HG02870 (cell line): ENCODE results near the gene CERCAM.
A peak's percentile ranks its signal among the peaks of the same experiment; 100 is the strongest.
"Not testable (repeated sequence)": the region's sequence is repeated elsewhere in the genome, so short reads cannot be mapped to it uniquely, and the experiment has no call there.

Experiments
- ATAC-seq: cut with Tn5 transposase; IDR thresholded peaks from one replicate; pipeline ENCODE4 v1.9.1; 2021; ENCODE audit warnings: mild to moderate bottlenecking, moderate library complexity; ENCODE audit not compliant: unreplicated experiment

Gene CERCAM

GRCh38 chr9:128416014-128416413, 4.6 kb upstream of the CERCAM start:
- no peak for ATAC-seq

DNA sequence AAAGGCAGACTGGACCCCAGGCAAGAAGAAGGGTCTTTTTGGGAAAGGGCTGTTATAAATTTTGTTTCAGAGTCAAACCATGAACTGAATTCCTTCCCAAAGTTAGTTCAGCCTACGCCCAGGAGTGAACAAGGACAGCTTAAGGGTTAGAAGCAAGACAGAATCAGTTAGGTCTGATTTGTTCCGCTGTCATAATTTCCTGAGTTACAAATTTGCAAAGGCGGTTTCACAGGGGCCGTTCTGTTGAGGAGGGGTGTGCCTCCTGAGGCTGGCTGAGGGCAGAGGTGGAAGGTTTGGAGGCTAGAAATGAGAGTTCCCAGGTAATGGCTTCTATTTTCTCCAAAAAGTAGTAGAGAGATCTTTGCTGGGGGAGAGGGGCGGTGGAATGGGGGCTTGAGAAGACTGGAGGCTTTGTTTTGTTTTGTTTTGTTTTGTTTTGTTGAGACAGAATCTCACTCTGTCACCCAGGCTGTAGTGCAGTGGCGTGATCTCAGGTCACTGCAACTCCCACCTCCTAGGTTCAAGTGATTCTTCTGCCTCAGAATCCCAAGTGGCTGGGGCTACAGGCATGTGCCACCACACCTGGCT, 4.1 kb upstream of the CERCAM start:
- no peak for ATAC-seq

GRCh38 chr9:128419061-128419925, 1.4 kb upstream of the CERCAM start:
- ATAC-seq, result no peak

- peak; percentile 65 for ATAC-seq
Measured at GRCh38 chr9:128420060-128420650, 502 bp upstream of the CERCAM start.

DNA sequence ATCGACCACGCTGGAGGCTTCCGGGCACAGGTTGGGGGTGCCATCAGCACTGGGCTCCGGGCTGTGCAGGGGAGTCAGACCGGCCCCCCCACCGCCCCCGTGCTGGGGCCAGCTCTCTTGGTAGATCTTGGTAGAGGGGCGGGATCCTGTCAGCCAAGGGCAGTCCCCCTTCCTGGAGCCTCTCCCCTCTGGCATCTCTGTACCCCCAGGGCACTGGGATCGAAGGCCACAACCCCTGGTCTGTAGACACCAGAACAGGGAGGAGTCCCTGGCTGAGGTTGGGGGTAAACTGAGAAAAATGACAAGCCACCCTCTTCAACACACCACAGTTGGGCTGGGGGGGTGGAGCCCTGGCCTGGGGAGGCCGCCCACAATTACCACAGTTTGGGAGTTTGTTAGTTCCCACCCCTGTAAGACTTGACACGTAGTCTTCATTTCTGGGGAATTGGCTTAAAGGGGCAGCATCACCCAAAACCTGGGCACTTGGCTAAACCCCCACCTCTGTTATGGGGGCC, 882 bp downstream of the CERCAM start:
- no peak for ATAC-seq

- ATAC-seq, result not testable (repeated sequence)
Measured at GRCh38 chr9:128422022-128422782, 1.5 kb downstream of the CERCAM start.

GRCh38 chr9:128422783-128423150, 2.1 kb downstream of the CERCAM start:
- ATAC-seq, result no peak

DNA sequence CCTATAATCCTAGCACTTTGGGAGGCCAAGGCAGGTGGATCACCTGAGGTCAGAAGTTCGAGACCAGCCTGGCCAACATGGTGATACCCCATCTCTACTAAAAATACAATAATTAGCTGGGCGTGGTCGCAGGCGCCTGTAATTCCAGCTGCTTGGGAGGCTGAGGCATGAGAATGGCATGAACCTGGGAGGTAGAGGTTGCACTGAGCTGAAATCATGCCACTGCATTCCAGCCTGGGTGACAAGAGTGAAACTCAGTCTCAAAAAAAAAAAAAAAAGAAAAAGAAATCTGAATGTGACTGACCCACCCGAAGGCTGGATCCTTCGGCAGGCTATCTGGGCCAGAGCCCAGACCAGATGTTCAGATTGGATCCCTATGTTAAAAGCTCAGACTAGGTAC, 2.7 kb downstream of the CERCAM start:
- ATAC-seq, result not testable (repeated sequence)

DNA sequence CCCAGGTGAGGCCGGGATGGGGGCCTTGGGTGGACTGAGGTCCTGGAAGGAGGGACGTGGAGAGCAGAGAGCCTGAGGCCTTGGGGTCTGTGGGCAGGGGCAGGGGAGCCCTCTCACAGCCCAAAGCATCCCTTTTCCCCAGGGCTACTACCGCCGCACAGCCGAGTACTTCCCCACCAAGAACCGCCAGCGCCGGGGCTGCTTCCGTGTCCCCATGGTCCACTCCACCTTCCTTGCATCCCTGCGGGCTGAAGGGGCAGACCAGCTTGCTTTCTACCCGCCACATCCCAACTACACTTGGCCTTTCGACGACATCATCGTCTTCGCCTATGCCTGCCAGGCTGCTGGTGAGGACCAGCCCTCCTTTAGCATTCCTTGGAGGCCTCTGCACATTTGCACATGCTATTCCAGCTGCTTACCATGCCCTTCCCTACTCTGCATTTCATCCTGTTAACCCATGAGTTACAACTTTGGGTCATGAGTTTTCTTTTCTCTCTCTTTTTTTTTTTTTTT, 3.7 kb downstream of the CERCAM start:
- ATAC-seq, result no peak

DNA sequence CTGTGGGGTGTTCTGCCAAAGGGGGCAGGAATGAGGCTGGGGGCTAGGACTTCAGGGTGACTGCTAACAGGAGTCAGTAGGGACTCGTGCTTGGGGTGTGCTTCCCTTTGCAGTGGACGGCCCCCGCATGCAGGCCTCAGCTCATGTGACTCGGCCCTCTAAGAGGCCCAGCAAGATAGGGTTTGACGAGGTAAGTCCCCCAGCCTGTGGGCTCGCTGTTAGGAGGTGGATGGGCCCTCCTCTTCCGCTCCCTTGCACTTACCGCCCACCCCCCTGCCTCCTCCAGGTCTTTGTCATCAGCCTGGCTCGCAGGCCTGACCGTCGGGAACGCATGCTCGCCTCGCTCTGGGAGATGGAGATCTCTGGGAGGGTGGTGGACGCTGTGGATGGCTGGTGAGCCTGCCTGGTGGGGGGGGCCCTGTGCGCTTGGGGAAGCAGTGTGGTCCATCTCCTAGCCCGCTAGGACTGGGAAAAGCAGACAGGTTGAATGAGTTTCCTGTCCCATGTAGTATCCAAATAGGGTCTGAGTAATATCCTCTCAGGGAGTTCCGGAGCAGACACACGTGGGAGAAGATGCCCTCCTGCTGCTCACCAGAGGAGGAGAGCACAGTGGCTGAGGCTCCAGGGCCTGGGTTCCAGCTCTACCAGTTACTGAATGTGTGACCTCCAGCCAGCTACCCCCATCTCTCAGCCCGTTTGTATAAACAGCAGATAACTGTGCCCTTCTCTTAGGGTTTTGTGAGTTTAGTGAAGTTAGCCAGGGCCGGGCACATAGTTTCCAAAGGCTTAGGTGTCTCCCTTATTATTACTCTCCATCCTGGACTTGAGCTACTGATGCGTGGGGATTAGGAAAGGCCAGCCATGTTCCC, 8.2 kb downstream of the CERCAM start:
- no peak for ATAC-seq

DNA sequence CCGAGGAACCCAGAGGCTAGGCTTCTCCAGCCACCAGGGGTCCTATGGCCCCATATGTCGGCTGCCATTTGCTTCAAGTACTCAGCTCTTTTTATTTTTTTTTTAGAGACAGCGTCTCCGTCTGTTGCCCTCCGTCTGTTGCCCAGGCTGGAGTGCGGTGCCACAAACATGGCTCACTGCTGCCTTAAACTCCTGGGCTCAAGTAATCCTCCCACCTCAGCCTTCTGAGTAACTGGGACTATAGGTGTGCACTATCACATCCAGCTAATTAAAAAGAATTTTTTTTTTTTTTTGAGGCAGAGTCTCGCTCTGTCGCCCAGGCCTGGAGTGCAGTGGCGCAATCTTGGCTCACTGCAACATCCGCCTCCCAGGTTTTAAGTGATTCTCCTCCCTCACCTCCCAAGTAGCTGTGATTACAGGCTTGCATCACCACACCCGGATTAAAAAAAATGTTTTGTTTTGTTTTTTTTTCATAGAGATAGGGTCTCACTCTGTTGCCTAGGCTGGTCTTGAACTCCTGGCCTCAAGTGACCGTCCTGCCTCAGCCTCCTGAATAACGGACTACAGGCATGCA, 8.9 kb downstream of the CERCAM start:
- ATAC-seq, result no peak

DNA sequence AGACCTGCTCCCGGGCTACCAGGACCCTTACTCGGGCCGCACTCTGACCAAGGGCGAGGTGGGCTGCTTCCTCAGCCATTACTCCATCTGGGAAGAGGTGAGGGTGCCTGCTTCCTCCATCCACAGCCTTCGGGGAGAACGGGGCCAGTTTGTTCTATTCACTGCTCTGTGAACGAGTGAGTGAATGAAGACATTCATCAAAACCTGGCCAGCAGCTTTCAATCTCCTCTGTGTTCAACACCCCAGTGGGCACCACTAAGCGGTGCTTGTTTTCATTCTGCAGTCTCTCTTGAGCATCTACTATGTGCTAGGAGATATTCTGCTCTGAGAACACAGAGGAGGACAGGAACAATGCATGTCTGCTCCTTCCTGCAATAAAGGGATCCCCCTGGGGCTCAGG, 10.6 kb downstream of the CERCAM start:
- ATAC-seq, result no peak

- no peak for ATAC-seq
Measured at GRCh38 chr9:128434340-128434739, 13.7 kb downstream of the CERCAM start.

- ATAC-seq, result no peak
Measured at GRCh38 chr9:128435611-128436010, 15.0 kb downstream of the CERCAM start.

DNA sequence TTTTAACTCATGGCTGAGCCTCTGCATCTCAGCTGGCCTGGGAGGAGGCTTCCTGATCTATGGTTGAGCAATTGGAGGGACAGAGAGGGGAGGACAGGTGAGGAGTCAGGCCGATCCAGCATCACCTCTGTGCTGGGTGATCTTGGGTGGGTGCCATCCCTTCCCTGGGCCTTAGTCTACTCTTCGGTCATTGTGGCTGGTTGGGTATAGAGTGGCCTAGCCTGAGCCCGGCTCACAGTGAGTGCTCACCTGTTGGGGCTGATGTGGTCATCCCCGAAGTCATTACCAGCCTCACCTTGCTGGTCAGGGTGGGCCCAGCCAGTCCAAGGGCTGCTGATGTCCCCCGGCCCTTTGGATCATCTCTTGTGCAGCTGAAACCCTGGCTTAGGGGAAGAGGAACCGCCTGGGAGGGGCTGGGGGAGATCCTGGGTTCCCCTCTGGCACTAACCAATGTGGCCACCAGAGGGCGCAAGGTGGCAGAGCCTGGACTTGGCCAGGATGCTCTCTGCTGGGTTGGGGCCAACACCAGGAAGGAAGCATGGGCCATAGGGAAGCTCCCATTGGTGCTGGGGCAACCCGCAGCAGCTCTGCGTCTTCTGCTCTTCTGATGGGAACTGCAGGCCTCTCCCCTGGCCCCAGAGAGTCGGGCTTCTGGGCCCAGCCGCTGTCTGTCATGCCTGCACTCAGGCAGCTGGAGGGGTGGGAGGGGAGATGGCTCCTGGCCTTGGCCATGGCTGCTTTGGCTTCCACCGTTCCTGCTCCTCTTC, 17.9 kb downstream of the CERCAM start:
- ATAC-seq, result no peak

- ATAC-seq, result no peak
Measured at GRCh38 chr9:128439273-128439672, 18.6 kb downstream of the CERCAM start.

DNA sequence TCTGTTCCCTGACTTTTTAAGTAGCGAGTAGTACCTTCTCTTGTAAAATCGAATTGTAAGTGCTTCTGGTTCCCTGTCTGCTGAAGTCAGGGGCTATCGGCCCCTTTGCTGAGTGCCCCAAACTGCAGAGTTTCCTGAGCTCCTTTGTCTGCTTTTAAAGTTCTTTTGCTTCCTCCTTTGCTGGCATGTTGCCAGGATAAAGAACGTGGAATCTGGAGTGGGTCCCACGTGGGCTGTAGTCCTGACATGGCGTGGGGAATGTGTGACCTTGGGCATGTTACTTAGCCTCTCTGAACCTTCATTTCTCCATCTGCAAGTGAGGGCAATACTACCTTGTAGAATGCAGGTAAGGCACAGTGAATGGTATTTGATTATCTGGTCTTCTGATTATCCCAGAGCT, 21.5 kb downstream of the CERCAM start:
- ATAC-seq, result no peak

DNA sequence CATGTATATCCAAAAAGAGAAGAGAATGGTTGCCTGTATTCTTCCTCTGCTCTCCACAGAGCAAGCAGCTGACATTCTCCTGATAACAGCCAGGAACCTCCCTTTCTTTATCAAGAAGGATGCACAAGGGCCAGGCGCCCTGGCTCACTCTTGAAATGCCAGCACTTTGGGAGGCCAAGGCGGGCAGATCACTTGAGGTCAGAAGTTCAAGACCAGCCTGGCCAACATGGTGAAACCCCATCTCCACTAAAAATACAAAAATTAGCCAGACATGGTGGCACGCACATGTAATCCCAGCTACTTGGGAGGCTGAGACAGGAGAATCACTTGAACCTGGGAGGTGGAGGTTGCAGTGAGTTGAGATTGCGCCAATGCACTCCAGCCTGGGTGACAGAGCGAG, 25.8 kb downstream of the CERCAM start:
- not testable (repeated sequence) for ATAC-seq

- no peak for ATAC-seq
Measured at GRCh38 chr9:128448746-128449145, 28.1 kb downstream of the CERCAM start.
